A549 (cell line): Measurements from ENCODE around the gene CDA. TPM values are rescaled to one million over a fixed set of nuclear protein-coding genes. Genes with fewer than 3 reads are reported as not detected.
"Not testable (repeated sequence)": the region's sequence is repeated elsewhere in the genome, so short reads cannot be mapped to it uniquely, and the experiment has no call there.

Experiments
- ATAC-seq, 2 experiments: fragments of 200-7000 bp in 1 of 2; fragments of >200 bp in 1 of 2; cut with Nextera tagmentation in 1 of 2; cut with Tn5 transposase in 1 of 2; 3 replicates each; pipeline versions ENCODE4 v1.8.0 to v1.9.1; 2018 to 2020; ENCODE audit warnings: mild to moderate bottlenecking in 1 of 2, moderate library complexity in 1 of 2
- CTCF ChIA-PET: fragments of 300-600 bp; sonication (Branson Sonifier 250); formaldehyde crosslinking; extraction: SDS; loops from one replicate; lab custom pipeline; 2021; ENCODE audit warnings: antibody characterized with exemption, inconsistent platforms; lab: Yijun Ruan, JAX
- POLR2A ChIA-PET: fragments of 350-600 bp; formaldehyde crosslinking; extraction: SDS; loops from one replicate; lab custom pipeline; 2021; ENCODE audit warnings: antibody characterized with exemption, inconsistent platforms; lab: Yijun Ruan, JAX
- DNase-seq, 2 experiments: peaks; one replicate each; pipeline versions ENCODE4 v3.0.0 to v3.0.0-alpha.2; 2011 to 2016; ENCODE audit warnings: low read depth in 1 of 2, low spot score in 1 of 2
- FAIRE-seq: peaks from 2 replicates; lab custom pipeline; 2011; peaks lifted over from hg19 to GRCh38; lab: Jason Lieb, UNC
- H3K27ac ChIP-seq, 2 experiments: fragments of >200 bp; sonication (Bioruptor Twin); formaldehyde crosslinking; 3 replicates each; pipeline ENCODE4 v1.5.1; 2016 to 2017
- H3K4me1 ChIP-seq: fragments of >200 bp; sonication (Bioruptor Twin); formaldehyde crosslinking; 3 replicates; pipeline ENCODE4 v1.6.1; 2016
- H3K4me2 ChIP-seq: fragments of >200 bp; sonication (Bioruptor Twin); formaldehyde crosslinking; 3 replicates; pipeline ENCODE4 v1.6.1; 2016
- H3K4me3 ChIP-seq: fragments of >200 bp; sonication (Bioruptor Twin); formaldehyde crosslinking; 3 replicates; pipeline ENCODE4 v1.5.1; 2016
- H3K9me3 ChIP-seq: fragments of >200 bp; sonication (Bioruptor Twin); formaldehyde crosslinking; 3 replicates; pipeline ENCODE4 v1.6.1; 2016
- ATOH8 ChIP-seq: fragments of 250-450 bp; sonication (Bioruptor Pico); IDR thresholded peaks from 2 replicates; pipeline ENCODE4 v1.5.0; 2020; ENCODE audit warnings: low read depth, mild to moderate bottlenecking, moderate library complexity
- BHLHE40 ChIP-seq: IDR thresholded peaks from 2 replicates; pipeline ENCODE4 v1.6.1; 2012; ENCODE audit warnings: low read depth, low read length, inconsistent platforms
- CBX2 ChIP-seq: fragments of 200-600 bp; sonication (generic); IDR thresholded peaks from 2 replicates; pipeline ENCODE4 v1.6.1; 2016; ENCODE audit warnings: low read depth, mild to moderate bottlenecking, borderline replicate concordance
- CHD4 ChIP-seq: fragments of 200-600 bp; sonication (generic); IDR thresholded peaks from 2 replicates; pipeline ENCODE4 v1.6.1; 2016; ENCODE audit warnings: antibody characterized with exemption, mild to moderate bottlenecking, borderline replicate concordance
- CTCF ChIP-seq: fragments of >200 bp; sonication (Bioruptor Twin); formaldehyde crosslinking; IDR thresholded peaks from 3 replicates; pipeline ENCODE4 v1.5.1; 2016
- E2F6 ChIP-seq: IDR thresholded peaks from 2 replicates; pipeline ENCODE4 v1.6.1; 2012; ENCODE audit warnings: low read depth, borderline replicate concordance
- EHMT2 ChIP-seq: fragments of 200-600 bp; sonication (generic); IDR thresholded peaks from 2 replicates; pipeline ENCODE4 v1.6.1; 2016; ENCODE audit warnings: antibody characterized with exemption, low read depth, mild to moderate bottlenecking, moderate library complexity
- HES2 ChIP-seq: fragments of >200 bp; sonication (Bioruptor Twin); formaldehyde crosslinking; IDR thresholded peaks from 2 replicates; pipeline ENCODE4 v1.6.1; 2016
- HMGXB4 ChIP-seq: fragments of 250-450 bp; sonication (Bioruptor Pico); IDR thresholded peaks from 2 replicates; pipeline ENCODE4 v1.5.0; 2021; ENCODE audit warnings: mild to moderate bottlenecking, moderate library complexity, borderline replicate concordance
- MAFK ChIP-seq: fragments of 450-650 bp; IDR thresholded peaks from 2 replicates; pipeline ENCODE4 v1.6.1; 2014; ENCODE audit not compliant: partially characterized antibody
- NFE2L2 ChIP-seq: fragments of 150-350 bp; conservative IDR thresholded peaks from 2 replicates; pipeline ENCODE4 v1.6.1; 2014; ENCODE audit warnings: low read length
- POLR2AphosphoS2 ChIP-seq: conservative IDR thresholded peaks from 2 replicates; pipeline ENCODE4 v1.6.1; 2012; ENCODE audit warnings: low read length, improper control_type of control experiment, inconsistent platforms
- RAD21 ChIP-seq, 2 experiments: fragments of >200 bp in 1 of 2; sonication (Bioruptor Twin) in 1 of 2; formaldehyde crosslinking in 1 of 2; IDR thresholded peaks in 1 of 2; conservative IDR thresholded peaks in 1 of 2; 2 replicates in 1 of 2; 3 replicates in 1 of 2; pipeline ENCODE4 v1.6.1; 2012 to 2018; ENCODE audit warnings: inconsistent platforms in 1 of 2
- RARB ChIP-seq: fragments of 250-450 bp; sonication (Bioruptor Pico); IDR thresholded peaks from 2 replicates; pipeline ENCODE4 v1.8.0; 2021; ENCODE audit warnings: mild to moderate bottlenecking, moderate library complexity
- USF2 ChIP-seq: fragments of 450-650 bp; IDR thresholded peaks from 2 replicates; pipeline ENCODE4 v1.6.1; 2014; ENCODE audit warnings: antibody characterized with exemption
- WGBS: methylation state at CpG from one replicate; pipeline ENCODE4 v1.1.6; 2017; ENCODE audit errors: missing lambda C conversion rate; 5-methylcytosine and 5-hydroxymethylcytosine counted together
- polyA plus RNA-seq, 4 experiments: library from polyadenylated mRNA; depleted of rRNA in 3 of 4; stranded (reverse); fragments of >200 nt; fragmentation: RNase III in 1 of 4; extraction: RNeasy Plus Mini Kit Qiagen cat#74134 plus additional on column Dnase treatment in 1 of 4; gene quantifications; 2 replicates in 3 of 4; 3 replicates in 1 of 4; pipeline ENCODE4 v1.2.3, GENCODE V29; 2011 to 2017

CDA gene
- polyA plus RNA-seq, 2 of the 4 experiments (the other 2 are of a cell fraction): 11.2 to 44.6 TPM

GRCh38 chr1:20603504-20604464 lies 14.9 kb downstream of the CDA start (continued):
- no peak for TF ChIP-seq CTCF

- H3K4me1 ChIP-seq: peaks cover 51% of the 10 kb centered on the region
- POLR2A ChIA-PET: no interaction called here
- H3K4me2 ChIP-seq: peak overlapping the region; percentile 42
- FAIRE-seq: no peak
- DNase-seq: peak in 1 of 2 experiments; percentile 28
- no peak for TF ChIP-seq POLR2AphosphoS2
- no peak for TF ChIP-seq ATOH8 (CRISPR knock-in tag)
- TF ChIP-seq BHLHE40: no peak
- no peak for TF ChIP-seq CHD4
- no peak for TF ChIP-seq HES2
- TF ChIP-seq USF2: no peak
- no peak for TF ChIP-seq CBX2
- TF ChIP-seq, all 56 proteins: peak for 0
- ATAC-seq: peak in 1 of 2 experiments; percentile 18; a peak in 1 of 6 replicates
- CTCF ChIA-PET: interaction anchor here (1.2 to 1.5 kb wide), 2 partner anchors 9 to 30 kb away, joined by 5 read pairs; no protein-coding TSS in a partner anchor
- 85% methylated on average over 7 of the region's 7 CpGs for WGBS
- Histone ChIP-seq H3K27ac (peak overlapping the region; percentile 71 to 89), H3K4me3 (no peak overlapping the region), H3K9me3 (no peaks in the 10 kb centered on the region)
These were observed 15.8 kb downstream of the CDA start for GRCh38 chr1:20604678-20605077.

- CTCF ChIA-PET: interaction anchor here (1.2 to 4.5 kb wide), 2 partner anchors 20 to 26 kb away, joined by 3 to 23 read pairs; partner anchors contain the start of gene PINK1
- 89% methylated on average over 6 of the region's 7 CpGs for WGBS
- DNase-seq, H3K4me2 ChIP-seq, ATAC-seq, POLR2A ChIA-PET, H3K4me3 ChIP-seq, H3K9me3 ChIP-seq, FAIRE-seq: not testable (repeated sequence)
- peak overlapping the region in 1 of 2 experiments; percentile 70; a peak in 3 of 6 replicates for H3K27ac ChIP-seq
- peaks cover 44% of the 10 kb centered on the region for H3K4me1 ChIP-seq
These were observed 18.1 kb downstream of the CDA start for GRCh38 chr1:20606801-20607570.

- Histone ChIP-seq H3K9me3 (no peaks in the 10 kb centered on the region), H3K4me3 (no peak overlapping the region), H3K4me2 (no peak overlapping the region), H3K4me1 (peaks cover 48% of the 10 kb centered on the region), H3K27ac (peak overlapping the region in 1 of 2 experiments; percentile 44; a peak in 1 of 6 replicates)
- WGBS: 83% methylated on average over 6 of the region's 6 CpGs
- no peak for ATAC-seq
- ChIA-PET POLR2A (no interaction called here), CTCF (interaction anchor here (1.4 to 4.5 kb wide), 3 partner anchors 14 to 23 kb away, joined by 3 to 23 read pairs (median 5); partner anchors contain the start of gene PINK1)
- no peak for DNase-seq
- no peak for FAIRE-seq
- no peak for TF ChIP-seq RARB (CRISPR knock-in tag)
- TF ChIP-seq HMGXB4 (CRISPR knock-in tag): no peak
- TF ChIP-seq MAFK: no peak
- no peak for TF ChIP-seq NFE2L2
- TF ChIP-seq E2F6: no peak
- TF ChIP-seq USF2: no peak
- TF ChIP-seq EHMT2: no peak
- no peak for TF ChIP-seq RAD21 (conservative IDR thresholded peaks at IDR 0.05 in 1 of 2, IDR thresholded peaks at IDR 0.05 in 1 of 2)
These were observed 20.6 kb downstream of the CDA start for GRCh38 chr1:20609541-20609940.
